HG02571 (cell line): ENCODE data around the gene SEC22B.
"Not testable (repeated sequence)": the region's sequence is repeated elsewhere in the genome, so short reads cannot be mapped to it uniquely, and the experiment has no call there.

Experiments
- ATAC-seq: cut with Tn5 transposase; IDR thresholded peaks from one replicate; pipeline ENCODE4 v1.9.1; 2021; ENCODE audit warnings: mild to moderate bottlenecking, moderate library complexity; ENCODE audit not compliant: unreplicated experiment

Gene SEC22B

DNA sequence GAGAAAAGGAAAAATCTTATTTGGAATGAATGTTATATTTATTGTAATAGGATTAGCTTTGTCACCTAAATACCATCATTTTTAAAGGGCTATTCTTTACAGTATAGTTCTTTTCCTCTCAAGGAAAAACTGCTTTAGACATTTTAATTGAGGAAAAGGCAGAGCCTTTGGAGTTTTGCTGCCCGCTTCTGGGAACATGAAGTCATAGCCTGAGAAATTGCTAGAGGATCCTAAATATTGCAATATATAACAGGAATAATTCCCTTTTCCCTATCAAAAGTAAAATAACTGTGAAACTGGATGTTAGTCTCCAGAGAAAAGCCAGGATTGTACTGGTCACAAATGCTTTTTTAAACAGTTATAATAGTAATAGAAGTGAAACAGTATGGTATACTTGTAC lies 30.5 kb downstream of the SEC22B start:
- not testable (repeated sequence) for ATAC-seq

DNA sequence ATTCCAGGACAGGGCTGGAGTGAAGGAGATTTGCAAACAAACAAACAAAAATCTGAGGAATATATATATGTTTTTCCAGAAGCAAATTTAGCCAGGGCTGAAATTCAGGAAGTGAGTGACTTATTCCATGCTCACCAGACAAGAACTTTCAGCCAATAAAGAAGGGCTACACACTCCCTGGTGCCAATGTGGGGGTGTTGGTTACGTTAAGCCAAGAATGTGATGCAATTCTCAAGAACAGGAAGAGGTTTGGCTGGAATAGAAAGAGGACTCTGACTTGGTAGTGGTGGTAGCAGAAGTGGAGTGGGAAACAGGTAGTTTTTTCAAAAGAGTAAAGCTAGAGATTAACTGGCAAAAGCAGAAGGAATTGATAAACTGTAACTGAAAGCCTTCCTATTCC lies 31.7 kb downstream of the SEC22B start:
- ATAC-seq = not testable (repeated sequence)

DNA sequence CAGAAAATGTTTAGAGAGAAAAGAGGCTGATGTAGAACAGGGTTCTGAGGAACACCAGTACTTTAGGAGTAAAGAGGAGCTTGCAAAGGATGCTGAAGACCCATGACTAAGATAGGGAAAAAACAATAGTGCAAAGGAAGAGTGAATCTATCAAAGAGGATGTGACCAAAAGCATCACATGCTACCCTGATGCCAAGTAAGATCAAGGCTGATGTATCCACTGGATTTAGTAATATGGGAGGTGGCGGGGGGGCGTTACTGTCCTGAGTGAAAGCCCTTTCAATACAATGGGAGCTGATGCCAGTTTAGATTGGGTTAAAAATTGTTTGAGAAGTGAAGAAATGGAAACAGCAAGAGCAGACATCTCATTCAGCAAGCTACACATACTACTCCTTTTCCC lies 32.2 kb downstream of the SEC22B start:
- ATAC-seq = not testable (repeated sequence)

DNA sequence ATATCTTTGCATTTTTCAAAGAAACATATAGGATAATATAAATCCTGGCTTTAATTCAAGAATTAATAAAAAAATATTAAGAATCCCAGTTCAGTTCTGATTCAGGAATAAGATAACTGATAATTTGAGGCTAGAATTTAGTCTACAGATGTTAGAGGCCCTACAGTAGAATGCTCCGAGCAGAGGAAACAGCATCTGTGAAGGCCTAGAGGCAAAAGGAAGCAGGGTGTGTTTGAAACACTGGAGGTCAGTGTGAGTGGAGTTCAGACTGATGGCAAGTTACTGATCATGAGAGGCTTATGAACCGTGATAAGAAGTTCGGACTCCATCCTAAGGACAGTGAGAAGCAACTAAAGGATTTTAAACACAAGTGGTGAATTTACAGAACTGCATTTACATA lies 33.0 kb downstream of the SEC22B start:
- ATAC-seq = not testable (repeated sequence)

DNA sequence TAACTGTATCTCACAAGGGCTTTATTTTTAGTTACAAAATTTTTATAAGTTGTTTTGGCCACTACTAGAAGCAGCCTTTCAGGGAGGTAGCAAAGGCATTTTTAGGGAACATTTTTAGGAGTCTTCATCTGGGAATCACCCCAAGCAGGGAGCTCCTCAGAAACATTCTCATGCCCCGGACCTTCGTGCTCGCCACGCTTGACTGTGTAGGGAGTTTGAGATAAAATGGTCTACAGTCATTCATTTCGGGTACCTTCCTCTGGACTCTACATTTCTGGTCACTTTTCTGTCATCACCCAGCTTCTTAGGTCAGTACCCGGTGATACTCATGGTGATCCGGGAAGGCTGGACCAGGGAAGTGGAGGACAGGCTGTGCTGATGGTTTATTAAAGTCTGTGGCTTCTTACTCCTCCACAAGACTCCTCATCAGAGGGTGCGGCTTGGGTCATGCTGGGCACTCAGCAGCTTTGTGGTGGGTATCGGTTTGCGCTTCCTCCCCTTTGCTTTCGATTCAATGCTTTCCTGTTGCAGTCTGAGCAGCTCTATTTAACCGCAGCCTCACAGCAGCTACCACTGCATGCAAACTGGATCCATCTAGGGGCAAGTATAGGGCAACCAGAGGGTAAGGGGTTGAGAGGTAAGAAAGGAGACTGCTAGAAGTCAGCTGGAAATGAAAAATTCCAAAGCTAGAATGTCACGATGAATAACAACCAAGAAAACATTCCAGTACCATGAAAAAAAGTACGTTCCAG lies 33.6 kb downstream of the SEC22B start:
- ATAC-seq = peak; percentile 100

DNA sequence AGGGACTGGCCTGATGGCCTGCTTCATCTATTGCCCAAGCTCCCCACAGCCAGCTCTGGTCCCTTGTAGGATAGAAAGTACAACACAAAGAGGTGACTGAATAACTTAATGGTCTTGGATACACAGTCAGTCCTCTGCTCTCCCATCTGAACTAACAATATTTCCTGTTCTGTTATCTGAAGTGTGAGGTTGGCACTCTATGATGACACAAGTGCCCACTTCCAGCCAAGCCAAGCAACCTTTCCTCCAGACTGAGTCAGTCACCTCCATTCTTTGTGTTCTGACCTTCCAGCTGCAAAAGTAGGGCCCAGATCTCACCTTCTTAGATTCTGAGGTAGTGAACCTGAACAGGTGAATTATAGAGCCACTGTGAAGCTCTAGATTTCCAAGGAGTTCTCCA lies 34.5 kb downstream of the SEC22B start:
- ATAC-seq = not testable (repeated sequence)

DNA sequence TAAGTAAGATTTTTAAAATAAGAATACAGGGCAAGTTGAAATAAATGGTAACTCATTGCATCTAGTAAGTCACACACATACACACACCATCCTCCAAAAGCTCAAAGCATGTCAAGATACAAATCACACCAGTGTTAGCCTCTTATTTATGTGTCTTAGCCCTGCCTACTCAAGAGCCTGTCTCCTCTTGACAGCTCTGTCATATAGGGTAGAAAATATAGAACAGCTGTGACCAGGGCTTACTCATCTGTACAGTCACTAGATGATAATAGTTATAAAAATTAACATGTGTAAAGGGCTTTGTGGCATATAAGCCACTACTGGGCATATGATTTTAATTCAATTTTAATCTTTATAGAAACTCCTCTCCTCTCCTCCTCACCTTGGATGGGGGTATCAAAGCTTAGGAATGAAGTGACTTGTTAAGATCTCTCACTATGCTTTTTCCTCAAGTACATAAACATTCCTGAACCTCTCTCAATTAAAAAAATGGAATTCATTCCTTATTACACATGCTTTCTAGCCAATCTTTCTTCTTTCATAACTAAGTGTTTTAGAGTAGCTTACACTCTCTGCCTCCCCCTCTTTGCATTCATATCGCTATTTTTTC lies 35.6 kb downstream of the SEC22B start:
- not testable (repeated sequence) for ATAC-seq

DNA sequence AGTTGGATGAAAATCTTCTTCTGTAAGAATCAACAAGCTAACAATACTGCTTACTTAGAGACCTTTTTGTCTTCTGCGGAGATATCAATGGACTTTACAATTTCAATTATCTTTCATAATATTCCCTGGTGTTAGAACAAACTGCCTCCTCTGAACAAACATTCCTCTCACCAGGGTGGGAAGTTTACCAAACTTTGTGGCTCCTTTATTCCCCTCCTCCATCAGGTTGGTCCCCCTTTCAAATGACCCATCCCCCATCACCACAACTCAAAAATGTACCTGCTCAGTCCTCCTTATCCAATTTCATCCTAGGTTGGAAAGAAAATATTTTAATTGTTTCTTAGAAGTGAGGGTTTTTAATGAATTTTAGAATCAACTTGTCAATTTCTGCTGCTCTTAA lies 40.2 kb downstream of the SEC22B start:
- not testable (repeated sequence) for ATAC-seq

DNA sequence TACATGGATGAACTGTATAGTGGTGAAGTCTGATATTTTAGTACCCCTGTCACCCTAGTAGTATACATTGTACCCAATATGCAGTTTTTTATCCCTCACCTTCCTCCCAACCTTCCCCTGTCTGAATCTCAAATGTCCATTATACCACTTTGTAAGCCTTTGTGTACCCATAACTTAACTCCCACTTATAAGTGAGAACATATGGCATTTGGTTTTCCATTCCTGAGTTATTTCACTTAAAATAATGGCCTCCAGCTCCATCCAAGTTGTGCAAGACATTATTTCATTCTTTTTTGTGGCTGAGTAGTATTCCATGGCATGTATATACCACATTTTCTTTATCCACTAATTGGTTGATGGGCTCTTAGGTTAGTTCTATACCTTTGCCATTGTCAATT lies 42.4 kb downstream of the SEC22B start:
- ATAC-seq = not testable (repeated sequence)

DNA sequence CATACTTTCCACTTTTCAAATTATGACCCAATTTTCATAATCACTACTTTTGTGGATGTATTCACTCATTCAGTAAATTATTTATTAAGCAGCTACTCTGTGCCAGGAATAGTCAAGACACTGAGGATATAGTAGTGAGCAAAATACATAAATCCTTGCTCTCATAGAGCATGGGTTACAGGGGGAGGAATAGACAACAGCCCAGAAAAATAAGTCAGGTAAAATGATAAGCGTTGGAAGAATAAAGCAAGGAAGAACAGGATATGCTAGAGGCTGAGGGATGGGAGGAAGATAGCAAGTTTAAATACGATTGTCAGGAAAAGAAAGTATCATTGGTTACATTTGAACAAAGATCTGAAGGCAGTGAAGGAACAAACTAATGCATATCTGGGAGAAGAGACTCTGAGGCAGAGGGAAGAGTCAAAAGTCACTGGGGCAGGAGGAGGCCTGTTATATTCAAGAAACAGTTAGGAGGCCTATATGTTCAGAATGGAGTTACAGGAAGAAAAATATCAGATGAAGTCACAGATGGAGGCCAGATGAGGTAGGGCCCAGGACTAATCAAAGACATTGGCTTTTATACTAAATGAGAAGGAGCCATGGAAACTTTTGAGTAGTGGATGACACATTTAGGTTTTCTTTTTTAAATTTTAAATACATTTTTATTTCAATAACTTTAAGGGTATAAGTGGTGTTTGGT lies 42.9 kb downstream of the SEC22B start:
- no peak for ATAC-seq

DNA sequence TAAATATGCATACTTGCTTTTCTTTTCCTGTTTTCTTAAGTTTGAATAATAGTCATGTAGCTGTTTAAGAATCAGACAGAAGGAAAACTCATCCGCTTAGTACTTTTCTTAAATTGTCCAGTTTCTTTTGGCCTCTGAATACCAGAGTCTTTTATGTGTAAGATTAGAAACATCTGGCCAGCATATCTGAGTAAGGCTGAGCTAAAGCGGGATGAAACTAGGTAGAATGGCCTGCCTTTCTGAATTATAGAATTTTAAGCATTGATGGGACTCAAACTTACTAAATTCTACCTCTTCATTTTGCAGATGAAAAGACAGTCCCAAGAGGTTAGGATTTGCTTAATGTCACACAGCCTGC lies 43.9 kb downstream of the SEC22B start:
- not testable (repeated sequence) for ATAC-seq

DNA sequence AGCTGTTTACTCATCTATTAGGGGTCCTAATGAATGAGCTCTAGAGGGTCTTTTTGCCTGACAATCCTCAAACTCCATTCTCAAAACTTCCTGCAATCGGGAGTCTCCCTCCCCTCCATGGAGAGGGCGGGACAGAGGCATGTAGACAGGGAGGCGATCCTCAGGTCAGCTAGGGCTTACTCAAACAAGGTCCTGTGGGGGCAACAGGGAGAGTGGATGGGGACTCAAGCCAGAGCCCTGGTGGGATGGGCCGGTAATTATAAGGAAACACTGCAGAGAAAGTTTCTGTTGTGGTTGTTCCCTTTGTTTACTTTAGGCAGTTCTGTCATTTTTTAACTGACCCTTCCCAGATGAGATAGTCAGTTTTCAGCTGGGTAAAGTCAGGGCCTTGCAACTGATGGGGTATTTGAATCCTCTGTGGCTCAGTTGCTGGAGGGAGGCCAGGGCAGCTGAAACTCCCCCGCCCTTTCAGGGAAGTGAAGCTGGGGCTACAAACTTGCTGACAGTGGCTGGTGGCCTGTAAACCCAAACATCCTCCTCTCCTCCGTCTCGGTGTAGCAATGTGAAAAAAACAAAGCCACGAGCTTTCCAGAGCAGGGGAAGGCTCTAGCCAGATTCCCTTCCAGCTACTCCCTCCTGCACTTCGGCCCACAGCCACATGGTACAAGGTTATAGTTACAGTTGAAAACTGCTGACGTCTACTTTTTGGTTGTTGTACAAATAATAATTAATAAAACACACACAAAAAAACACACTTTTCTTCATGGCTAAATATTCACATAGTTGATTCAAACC lies 44.5 kb downstream of the SEC22B start:
- peak; percentile 71 for ATAC-seq

DNA sequence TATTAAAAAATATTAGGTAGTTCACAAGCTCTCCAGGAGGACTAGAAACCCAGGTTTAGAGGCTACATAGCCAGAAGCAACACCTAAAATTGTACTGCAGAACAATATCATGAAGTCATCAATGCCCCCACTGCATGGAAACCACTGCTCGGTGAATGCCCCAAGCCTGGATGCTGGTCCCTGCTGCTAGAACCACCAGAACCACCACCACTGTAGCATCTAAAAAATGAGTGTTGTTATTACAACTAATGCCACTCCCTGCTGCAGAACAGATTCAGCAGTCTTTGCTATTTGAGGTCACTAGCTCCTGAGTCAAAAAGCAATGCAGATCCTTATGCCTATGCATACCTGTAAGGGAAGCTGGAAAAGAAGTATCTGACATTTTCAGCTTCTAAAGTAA lies 48.4 kb downstream of the SEC22B start:
- ATAC-seq = not testable (repeated sequence)

DNA sequence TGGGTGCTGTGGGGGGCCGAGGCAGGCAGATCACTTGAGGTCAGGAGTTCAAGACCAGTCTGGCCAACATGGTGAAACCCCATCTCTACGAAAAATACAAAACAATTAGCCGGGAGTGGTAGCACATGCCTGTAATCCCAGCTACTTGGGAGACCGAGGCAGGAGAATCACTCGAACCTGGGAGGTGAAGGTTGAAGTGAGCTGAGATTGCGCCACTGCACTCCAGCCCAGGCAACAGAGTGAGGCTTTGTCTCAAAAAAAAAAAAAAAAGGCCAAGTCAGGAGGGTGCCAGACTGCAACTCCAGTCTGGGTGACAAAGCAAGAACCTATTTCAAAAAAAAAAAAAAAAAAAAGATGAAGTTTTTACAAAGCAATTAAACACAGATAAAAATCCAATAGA lies 50.1 kb downstream of the SEC22B start:
- ATAC-seq = not testable (repeated sequence)

DNA sequence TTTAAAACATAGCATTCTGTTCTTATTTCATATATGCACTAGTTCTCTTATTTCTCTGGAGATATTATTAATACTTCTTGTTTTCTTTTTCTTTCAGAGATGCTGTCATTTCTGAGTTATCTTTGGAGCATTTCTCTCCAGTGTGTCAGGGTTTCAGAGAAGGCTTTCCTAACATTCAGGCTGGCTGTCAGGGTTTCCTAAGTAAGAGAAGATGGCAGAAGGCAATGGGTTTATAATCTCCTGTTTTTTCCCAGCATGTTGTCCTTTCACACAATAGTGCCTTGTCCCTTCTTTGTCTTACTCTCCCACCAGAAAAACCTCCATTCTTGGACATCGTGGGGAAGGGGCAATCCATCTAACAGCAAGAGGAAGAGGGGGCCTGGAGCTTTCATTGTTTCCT lies 51.7 kb downstream of the SEC22B start:
- ATAC-seq = not testable (repeated sequence)

DNA sequence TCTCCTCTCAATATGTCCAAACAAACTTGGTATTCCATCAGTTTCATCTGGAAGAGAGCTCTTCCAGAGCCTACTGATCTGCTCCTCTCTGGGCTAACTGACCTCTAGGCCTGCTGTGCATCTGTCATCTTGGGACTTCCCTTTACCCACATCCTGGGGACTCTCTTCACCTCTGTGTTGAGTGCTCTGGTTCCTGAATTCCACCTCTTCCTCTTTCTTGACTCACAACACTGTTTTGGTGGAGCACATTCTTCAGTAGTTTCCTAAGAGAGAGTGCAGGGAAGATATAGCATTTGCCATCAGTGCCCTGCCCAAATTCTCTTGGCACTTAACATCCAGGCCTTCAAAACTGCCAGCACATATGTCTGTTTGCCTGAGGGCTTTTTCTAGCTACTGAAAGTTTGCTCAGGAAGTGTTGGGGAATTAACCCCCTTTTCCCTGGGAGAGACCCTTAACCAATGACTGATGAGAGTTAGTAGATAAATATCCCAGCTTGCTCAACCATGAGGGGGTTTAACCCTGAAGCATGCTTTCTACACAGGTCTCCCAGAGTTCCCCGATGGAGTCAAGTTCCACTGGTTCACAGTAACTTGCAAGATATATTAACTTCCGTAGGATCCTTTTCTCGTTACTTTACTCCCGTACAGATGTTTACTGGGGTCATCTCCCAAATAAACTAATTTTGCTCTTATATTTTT lies 52.4 kb downstream of the SEC22B start:
- ATAC-seq = not testable (repeated sequence)

DNA sequence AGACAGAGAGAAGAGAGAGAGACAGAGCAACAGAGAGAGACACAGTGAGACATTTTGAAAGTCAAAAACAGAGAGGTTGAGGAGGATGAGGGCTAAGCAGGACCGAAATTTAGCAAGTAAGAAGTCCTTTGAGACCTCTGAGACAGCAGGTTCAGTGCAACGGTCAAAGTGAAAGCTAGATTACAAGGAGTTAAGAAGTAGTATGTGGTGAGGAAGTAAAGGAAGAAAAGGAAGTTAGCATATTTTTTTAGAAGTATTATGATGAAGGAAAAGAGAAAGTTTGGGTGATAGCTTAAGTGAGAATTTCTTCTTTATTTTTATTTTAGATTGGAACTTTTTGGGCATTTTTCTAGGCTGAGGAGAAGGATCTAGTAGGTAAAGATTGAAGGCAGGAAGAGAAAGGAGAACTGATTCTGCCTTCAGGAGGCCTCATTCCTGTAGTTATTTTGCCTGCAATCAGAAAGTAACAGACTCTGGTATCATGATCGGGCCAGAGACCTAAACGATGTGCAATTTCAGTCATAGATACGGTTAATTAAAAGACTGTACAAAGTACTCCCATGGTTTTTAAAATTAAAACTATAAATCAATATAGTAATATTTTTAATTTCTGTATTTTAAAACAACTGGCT lies 53.9 kb downstream of the SEC22B start:
- peak; percentile 67 for ATAC-seq

DNA sequence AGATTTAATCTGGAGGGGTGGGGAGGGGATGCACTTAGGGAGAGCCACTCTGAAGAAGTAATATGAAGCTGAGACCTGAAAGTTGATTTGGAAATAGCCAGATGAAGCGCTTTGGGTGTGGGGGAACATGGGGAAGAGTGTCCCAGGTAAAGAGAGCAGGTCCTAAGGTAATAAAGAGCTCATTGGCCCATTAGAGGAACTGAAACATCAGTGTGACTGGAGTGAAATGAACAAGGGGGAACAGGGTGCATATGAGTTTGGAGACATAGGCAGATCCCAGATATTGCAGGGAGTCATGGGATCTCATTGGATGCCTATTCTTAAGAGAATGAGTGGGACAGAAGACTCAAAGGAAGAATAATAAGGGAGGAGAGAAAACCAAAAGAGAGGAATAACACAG lies 54.5 kb downstream of the SEC22B start:
- not testable (repeated sequence) for ATAC-seq

DNA sequence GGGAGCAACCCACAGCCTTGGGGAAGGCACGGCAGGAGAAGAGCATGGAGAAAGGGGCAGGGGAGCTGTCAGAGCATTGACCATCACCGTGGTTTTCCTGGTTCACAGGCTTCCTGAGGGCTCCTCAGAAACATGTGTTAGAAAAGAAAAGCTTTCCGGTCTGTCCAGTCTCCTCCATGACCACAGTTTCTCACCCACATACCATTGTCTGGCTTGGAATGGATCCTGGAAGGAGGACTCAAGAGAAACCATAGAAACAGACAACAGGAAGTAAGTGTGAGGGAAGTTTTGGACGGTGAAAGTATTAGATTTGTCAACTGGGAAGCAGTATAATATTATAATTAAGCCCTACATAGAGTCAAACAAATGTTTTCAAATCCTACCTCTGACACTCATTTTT lies 55.8 kb downstream of the SEC22B start:
- not testable (repeated sequence) for ATAC-seq
